Psoas muscle (tissue), 8 donors: ENCODE results near the gene KRR1. TPM values are rescaled to one million over a fixed set of nuclear protein-coding genes. Genes with fewer than 3 reads are reported as not detected.

Source experiments
- ATAC-seq, 4 donors: fragments of 200-7000 bp; cut with Tn5 transposase; one replicate each; pipeline ENCODE4 v1.9.1; 2020; ENCODE audit warnings: moderate library complexity in 3 of 4, mild to moderate bottlenecking in 2 of 4
- DNase-seq, 2 donors: peaks; one replicate each; pipeline ENCODE4 v3.0.0-alpha.2; 2020
- H3K27ac ChIP-seq: fragments of 200-600 bp; one replicate; pipeline ENCODE4 v1.8.0; 2022
- H3K27me3 ChIP-seq, 3 donors: fragments of 200-600 bp in 1 of 3; one replicate each; pipeline versions ENCODE4 v1.6.1 to v1.8.0; 2013 to 2022; ENCODE audit warnings: low read length in 2 of 3, mild to moderate bottlenecking in 2 of 3, moderate library complexity in 1 of 3; ENCODE audit not compliant: insufficient read depth in 3 of 3
- H3K36me3 ChIP-seq, 2 donors: fragments of 200-600 bp in 1 of 2; one replicate each; pipeline versions ENCODE4 v1.6.1 to v1.8.0; 2013 to 2022; ENCODE audit warnings: low read depth in 1 of 2, mild to moderate bottlenecking in 1 of 2, moderate library complexity in 1 of 2; ENCODE audit not compliant: insufficient read depth in 1 of 2
- H3K4me1 ChIP-seq: fragments of 200-600 bp; one replicate; pipeline ENCODE4 v1.8.0; 2022
- H3K4me3 ChIP-seq: fragments of 200-600 bp; one replicate; pipeline ENCODE4 v1.8.0; 2022; ENCODE audit warnings: mild to moderate bottlenecking
- H3K9me3 ChIP-seq: fragments of 200-600 bp; one replicate; pipeline ENCODE4 v1.8.0; 2022
- CTCF ChIP-seq: fragments of 200-600 bp; IDR thresholded peaks from one replicate; pipeline ENCODE4 v1.8.0; 2022; ENCODE audit warnings: antibody characterized with exemption
- WGBS, 3 donors: extraction: QIAGEN DNeasy Blood & Tissue Kit; methylation state at CpG; one replicate each; pipeline versions ENCODE4 v1.1.6 to v1.1.7; 2013; 5-methylcytosine and 5-hydroxymethylcytosine counted together
- intact Hi-C, 2 donors: fragments of 100-400 bp; cut with DNase I; formaldehyde crosslinking; loops; one replicate each; pipeline versions ENCODE4 v1.11.0 to v1.14.2; 2022
- polyA plus RNA-seq, 3 donors: library from polyadenylated mRNA; stranded (reverse); fragments of 200-250 nt; gene quantifications; one replicate each; pipeline ENCODE4 v1.2.3, GENCODE V29; 2013
- total RNA-seq, 4 donors: library from RNA; stranded (reverse); fragmentation: NEBNext Ultra II Directional in 2 of 4; extraction: Animal tissue kit (Norgen Biotek cat#: 25700) in 2 of 4; gene quantifications; one replicate each; pipeline versions ENCODE4 v1.2.1 to v1.2.4, GENCODE V29; 2021 to 2023
- donor health status: healthy with polysubstance abuse.
- donor health status: DM: no; HTN: no; CAD: no; lungs with moderate emphysema.
- donor health status: Bipolar disorder and iron deficiency.
- donor health status: healthy.
- donor health status: DM: yes; HTN: yes; CAD: no.
- donor health status: DM: no; HTN: no; CAD: no.
- donor health status: DM: no; HTN: no; CAD: no.
- donor health status: DM: yes; HTN: yes; CAD: no.

The KRR1 gene
- total and polyA plus RNA-seq, 7 donors = 15.7 to 64.9 (median 43.1) TPM

- no peaks in the 10 kb centered on the region for H3K36me3 ChIP-seq
- peaks cover 6% of the 10 kb centered on the region for H3K4me1 ChIP-seq
- TF ChIP-seq CTCF = no peak
- no peak overlapping the region for H3K4me3 ChIP-seq
- WGBS, 3 donors = 85 to 98% (median 92%) methylated on average over 1 of the region's 1 CpG
- no peak overlapping the region for H3K27ac ChIP-seq
- H3K9me3 ChIP-seq = no peaks in the 10 kb centered on the region
- intact Hi-C loops = no loop called here
- H3K27me3 ChIP-seq = no peaks in the 10 kb centered on the region
- DNase-seq = no peak
- ATAC-seq = no peak
Measured at GRCh38 chr12:75476071-75476470, 35.3 kb downstream of the KRR1 start.

GRCh38 chr12:75474116-75474515 is 37.3 kb downstream of the KRR1 start:
- ATAC-seq (no peak), DNase-seq (no peak)
- Histone ChIP-seq H3K36me3 (no peaks in the 10 kb centered on the region), H3K4me3 (no peak overlapping the region), H3K27me3 (no peaks in the 10 kb centered on the region), H3K9me3 (no peaks in the 10 kb centered on the region), H3K27ac (no peak overlapping the region), H3K4me1 (no peaks in the 10 kb centered on the region)
- no peak for TF ChIP-seq CTCF
- whole genome bisulfite sequencing, 3 donors = 67 to 71% (median 70%) methylated on average over 2 of the region's 2 CpGs
- intact Hi-C loops = no loop called here

GRCh38 chr12:75471902-75472890 is 39.2 kb downstream of the KRR1 start:
- no peak for ATAC-seq
- no peak for DNase-seq
- no peak overlapping the region for H3K4me3 ChIP-seq
- no peaks in the 10 kb centered on the region for H3K4me1 ChIP-seq
- H3K9me3 ChIP-seq = no peaks in the 10 kb centered on the region
- intact Hi-C loops = no loop called here
- no peaks in the 10 kb centered on the region for H3K36me3 ChIP-seq
- no peak overlapping the region for H3K27ac ChIP-seq
- H3K27me3 ChIP-seq = no peaks in the 10 kb centered on the region
- TF ChIP-seq CTCF = no peak
- WGBS, 3 donors = 79 to 86% (median 85%) methylated on average over 6 of the region's 6 CpGs

GRCh38 chr12:75460204-75460603 is 51.2 kb downstream of the KRR1 start:
- H3K9me3 ChIP-seq = peaks cover 19% of the 10 kb centered on the region
- intact Hi-C loops = no loop called here
- no peaks in the 10 kb centered on the region for H3K27me3 ChIP-seq
- no peaks in the 10 kb centered on the region for H3K36me3 ChIP-seq
- no peak overlapping the region for H3K27ac ChIP-seq
- no peak for TF ChIP-seq CTCF
- DNase-seq = no peak
- ATAC-seq = no peak
- no peak overlapping the region for H3K4me3 ChIP-seq
- no peaks in the 10 kb centered on the region for H3K4me1 ChIP-seq
